ENCODE measurements around the gene IBA57.
A peak's percentile ranks its signal among the peaks of the same experiment; 100 is the strongest.

IBA57 gene

GRCh38 chr1:228197555-228198147 is 32.0 kb downstream of the IBA57 start:
- no peak for DNase-seq

- DNase-seq, result no peak
Measured at GRCh38 chr1:228198977-228199590, 33.5 kb downstream of the IBA57 start.

- no peak for DNase-seq
Measured at GRCh38 chr1:228204958-228205357, 39.4 kb downstream of the IBA57 start.

GRCh38 chr1:228205526-228206436 is 40.2 kb downstream of the IBA57 start:
- DNase-seq, result no peak

GRCh38 chr1:228206582-228207351 is 41.2 kb downstream of the IBA57 start:
- no peak for DNase-seq

- no peak for DNase-seq
Measured at GRCh38 chr1:228207381-228207810, 41.8 kb downstream of the IBA57 start.

- DNase-seq, result no peak
Measured at GRCh38 chr1:228207851-228208821, 42.5 kb downstream of the IBA57 start, which contains the start of gene OBSCN. Gene OBSCN, plus strand, starts transcription at chr1:228208044. Its CDS starts 3,740 bp downstream, at chr1:228211784.

GRCh38 chr1:228208831-228209551 is 43.4 kb downstream of the IBA57 start:
- DNase-seq, result no peak

GRCh38 chr1:228209657-228210056 is 44.1 kb downstream of the IBA57 start:
- DNase-seq, result no peak

GRCh38 chr1:228210076-228210651 is 44.6 kb downstream of the IBA57 start:
- no peak for DNase-seq

- DNase-seq, result no peak
Measured at GRCh38 chr1:228210712-228211530, 45.3 kb downstream of the IBA57 start.

GRCh38 chr1:228211531-228212414 is 46.2 kb downstream of the IBA57 start:
- no peak for DNase-seq

GRCh38 chr1:228212415-228212965 is 46.9 kb downstream of the IBA57 start:
- no peak for DNase-seq

GRCh38 chr1:228212966-228213844 is 47.6 kb downstream of the IBA57 start:
- DNase-seq, result peak; percentile 89

GRCh38 chr1:228213917-228214808 is 48.6 kb downstream of the IBA57 start:
- no peak for DNase-seq
